Hepatocyte (in vitro differentiated cells): ENCODE data around the gene NPAS3.

Source experiments
- CTCF ChIP-seq: fragments of 200-600 bp; sonication (generic); IDR thresholded peaks from 2 replicates; pipeline ENCODE4 v1.5.1; 2016; ENCODE audit warnings: antibody characterized with exemption, mild to moderate bottlenecking; ENCODE audit not compliant: poor library complexity
- EZH2 ChIP-seq: fragments of 200-600 bp; sonication (generic); IDR thresholded peaks from 2 replicates; pipeline ENCODE4 v1.6.1; 2016; ENCODE audit warnings: antibody characterized with exemption, mild to moderate bottlenecking, borderline replicate concordance

- TF ChIP-seq EZH2 (no peak), CTCF (no peak)
These were observed 601.3 kb downstream of the NPAS3 start for GRCh38 chr14:33539918-33540357.
